Panc1 (cell line): ENCODE data around the gene CCNJL. TPM values are rescaled to one million over a fixed set of nuclear protein-coding genes. Genes with fewer than 3 reads are reported as not detected.

Experiments
- ATAC-seq: fragments of 200-7000 bp; cut with Tn5 transposase; 2 replicates; pipeline ENCODE4 v1.9.1; 2020; ENCODE audit warnings: mild to moderate bottlenecking, moderate library complexity
- BruUV-seq: library from RNA; stranded (reverse); fragments of 400-500 nt; replicated peaks from 2 replicates; lab custom pipeline; 2021; lab: Mats Ljungman, UMichigan
- CTCF ChIA-PET: fragments of 300-600 bp; sonication (Branson Sonifier 250); formaldehyde crosslinking; loops from one replicate; lab custom pipeline; 2022; ENCODE audit warnings: antibody characterized with exemption; lab: Charles Lee
- POLR2A ChIA-PET: fragments of 300-600 bp; sonication (Branson Sonifier 250); formaldehyde crosslinking; loops from one replicate; lab custom pipeline; 2022; ENCODE audit warnings: antibody characterized with exemption; lab: Charles Lee
- DNase-seq: peaks from one replicate; pipeline ENCODE4 v3.0.0-alpha.2; 2010; ENCODE audit warnings: low read depth, low spot score
- H3K27ac ChIP-seq: 2 replicates; pipeline ENCODE4 v1.5.1; 2011; ENCODE audit warnings: mild to moderate bottlenecking, low read length, inconsistent platforms
- H3K27me3 ChIP-seq: fragments of 200-500 bp; sonication (Bioruptor generic); 2 replicates; pipeline ENCODE4 v1.6.0; 2014; ENCODE audit warnings: low read length, inconsistent platforms; ENCODE audit not compliant: control insufficient read depth, insufficient read depth
- H3K36me3 ChIP-seq: fragments of 200-500 bp; sonication (Bioruptor generic); 2 replicates; pipeline ENCODE4 v1.5.1; 2014; ENCODE audit warnings: inconsistent platforms, mild to moderate bottlenecking, low read length, moderate library complexity; ENCODE audit not compliant: control insufficient read depth, insufficient read depth
- H3K4me1 ChIP-seq: 2 replicates; pipeline ENCODE4 v1.5.1; 2011; ENCODE audit warnings: inconsistent platforms, mild to moderate bottlenecking, low read length, moderate library complexity; ENCODE audit not compliant: control insufficient read depth, insufficient read depth
- H3K4me3 ChIP-seq, 2 experiments: 2 replicates each; pipeline ENCODE4 v1.5.1; 2011 to 2012; ENCODE audit warnings: low read depth in 2 of 2, low read length in 2 of 2, mild to moderate bottlenecking in 2 of 2, inconsistent platforms in 1 of 2, moderate library complexity in 1 of 2
- H3K9me3 ChIP-seq: fragments of 200-500 bp; sonication (Bioruptor generic); 2 replicates; pipeline ENCODE4 v1.5.1; 2014; ENCODE audit warnings: low read depth, mild to moderate bottlenecking, inconsistent platforms, low read length, moderate library complexity; ENCODE audit not compliant: control insufficient read depth, insufficient read depth
- POLR2AphosphoS5 ChIP-seq: IDR thresholded peaks from 2 replicates; pipeline ENCODE4 v1.6.1; 2012; ENCODE audit warnings: mild to moderate bottlenecking, low read depth, low read length, moderate library complexity
- SIN3A ChIP-seq: IDR thresholded peaks from 2 replicates; pipeline ENCODE4 v1.6.1; 2012; ENCODE audit warnings: low read depth, mild to moderate bottlenecking, low read length, moderate library complexity, borderline replicate concordance; ENCODE audit not compliant: insufficient read depth
- TCF7L2 ChIP-seq: IDR thresholded peaks from 2 replicates; pipeline ENCODE4 v1.6.1; 2011; ENCODE audit warnings: mild to moderate bottlenecking, low read depth, low read length, inconsistent platforms
- in situ Hi-C: cut with HindIII; loops from 2 replicates; pipeline ENCODE4 v1.10.0; 2016; ENCODE audit warnings: low sequenced_read_pairs, low pct_unique_long_range_greater_than_20kb
- intact Hi-C: fragments of 100-400 bp; cut with micrococcal nuclease; formaldehyde crosslinking; loops from one replicate; pipeline ENCODE4 v1.10.0; 2022; ENCODE audit not compliant: unreplicated experiment
- total RNA-seq: library from RNA; stranded (reverse); gene quantifications from one replicate; pipeline ENCODE4 v1.2.1, GENCODE V29; 2021; ENCODE audit not compliant: unreplicated experiment
- TF ChIP-seq, protein P1 (sequence below): fragments of 450-650 bp; IDR thresholded peaks from 2 replicates; pipeline ENCODE4 v1.5.1; 2017; ENCODE audit warnings: mild to moderate bottlenecking
- TF ChIP-seq, protein P2 (sequence below), 2 experiments: IDR thresholded peaks; 2 replicates each; pipeline ENCODE4 v1.6.1; 2011 to 2012; ENCODE audit warnings: low read depth in 2 of 2, control low read depth in 1 of 2, low read length in 1 of 2, mild to moderate bottlenecking in 1 of 2, moderate library complexity in 1 of 2; ENCODE audit not compliant: insufficient read depth in 1 of 2

The CCNJL gene
- total RNA-seq, 1 experiment from 2014 or later: 35.0 TPM

DNA sequence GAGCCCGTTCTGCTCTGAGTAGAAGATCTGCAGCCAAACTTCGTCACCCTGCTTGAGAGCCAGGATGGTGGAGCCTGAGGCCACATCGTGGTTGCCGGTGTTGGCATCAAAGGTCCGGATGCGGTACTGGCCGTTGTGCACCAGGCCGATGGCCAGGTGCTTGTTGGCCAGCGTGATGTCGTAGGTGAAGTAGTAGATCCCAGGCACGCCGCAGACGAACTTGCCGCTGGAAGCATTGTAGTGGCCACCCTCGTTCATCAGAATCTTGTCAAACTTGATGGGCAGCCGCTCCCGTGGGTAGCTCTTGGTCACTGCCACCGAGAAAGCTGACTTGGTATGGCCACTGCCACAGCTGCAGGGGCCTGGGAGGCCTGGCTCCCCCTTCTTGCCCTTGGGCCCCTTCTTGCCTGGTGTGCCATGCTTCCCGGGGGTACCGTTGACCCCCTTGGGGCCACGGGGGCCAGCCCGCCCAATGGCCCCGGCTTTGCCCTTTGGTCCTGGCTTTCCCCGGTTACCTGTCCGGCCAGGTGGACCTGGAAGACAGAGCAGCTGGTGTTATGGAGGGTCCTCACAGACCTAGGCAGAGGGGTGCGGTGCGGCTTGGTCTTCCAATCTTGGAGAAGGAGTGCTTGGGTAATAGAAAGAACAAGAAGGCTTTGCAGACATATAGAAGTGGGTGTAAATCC, 37.0 kb upstream of the CCNJL start:
- intact Hi-C loops: loop anchor here (5.0 kb wide), 1 partner anchor 327 kb away; no protein-coding TSS in a partner anchor
- peaks cover 4% of the 10 kb centered on the region; the same call in 1 of the 2 replicates for H3K4me1 ChIP-seq
- ATAC-seq (no peak), DNase-seq (no peak)
- POLR2A ChIA-PET: no interaction called here
- no peaks in the 10 kb centered on the region for H3K9me3 ChIP-seq
- no peaks in the 10 kb centered on the region for H3K36me3 ChIP-seq
- no peak overlapping the region for H3K27ac ChIP-seq
- no peaks in the 10 kb centered on the region for H3K27me3 ChIP-seq
- in situ Hi-C loops: no loop called here
- TF ChIP-seq POLR2AphosphoS5: no peak
- TF ChIP-seq TCF7L2: no peak
- TF ChIP-seq, protein P1, sequence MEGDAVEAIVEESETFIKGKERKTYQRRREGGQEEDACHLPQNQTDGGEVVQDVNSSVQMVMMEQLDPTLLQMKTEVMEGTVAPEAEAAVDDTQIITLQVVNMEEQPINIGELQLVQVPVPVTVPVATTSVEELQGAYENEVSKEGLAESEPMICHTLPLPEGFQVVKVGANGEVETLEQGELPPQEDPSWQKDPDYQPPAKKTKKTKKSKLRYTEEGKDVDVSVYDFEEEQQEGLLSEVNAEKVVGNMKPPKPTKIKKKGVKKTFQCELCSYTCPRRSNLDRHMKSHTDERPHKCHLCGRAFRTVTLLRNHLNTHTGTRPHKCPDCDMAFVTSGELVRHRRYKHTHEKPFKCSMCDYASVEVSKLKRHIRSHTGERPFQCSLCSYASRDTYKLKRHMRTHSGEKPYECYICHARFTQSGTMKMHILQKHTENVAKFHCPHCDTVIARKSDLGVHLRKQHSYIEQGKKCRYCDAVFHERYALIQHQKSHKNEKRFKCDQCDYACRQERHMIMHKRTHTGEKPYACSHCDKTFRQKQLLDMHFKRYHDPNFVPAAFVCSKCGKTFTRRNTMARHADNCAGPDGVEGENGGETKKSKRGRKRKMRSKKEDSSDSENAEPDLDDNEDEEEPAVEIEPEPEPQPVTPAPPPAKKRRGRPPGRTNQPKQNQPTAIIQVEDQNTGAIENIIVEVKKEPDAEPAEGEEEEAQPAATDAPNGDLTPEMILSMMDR: no peak
- TF ChIP-seq, protein P2, sequence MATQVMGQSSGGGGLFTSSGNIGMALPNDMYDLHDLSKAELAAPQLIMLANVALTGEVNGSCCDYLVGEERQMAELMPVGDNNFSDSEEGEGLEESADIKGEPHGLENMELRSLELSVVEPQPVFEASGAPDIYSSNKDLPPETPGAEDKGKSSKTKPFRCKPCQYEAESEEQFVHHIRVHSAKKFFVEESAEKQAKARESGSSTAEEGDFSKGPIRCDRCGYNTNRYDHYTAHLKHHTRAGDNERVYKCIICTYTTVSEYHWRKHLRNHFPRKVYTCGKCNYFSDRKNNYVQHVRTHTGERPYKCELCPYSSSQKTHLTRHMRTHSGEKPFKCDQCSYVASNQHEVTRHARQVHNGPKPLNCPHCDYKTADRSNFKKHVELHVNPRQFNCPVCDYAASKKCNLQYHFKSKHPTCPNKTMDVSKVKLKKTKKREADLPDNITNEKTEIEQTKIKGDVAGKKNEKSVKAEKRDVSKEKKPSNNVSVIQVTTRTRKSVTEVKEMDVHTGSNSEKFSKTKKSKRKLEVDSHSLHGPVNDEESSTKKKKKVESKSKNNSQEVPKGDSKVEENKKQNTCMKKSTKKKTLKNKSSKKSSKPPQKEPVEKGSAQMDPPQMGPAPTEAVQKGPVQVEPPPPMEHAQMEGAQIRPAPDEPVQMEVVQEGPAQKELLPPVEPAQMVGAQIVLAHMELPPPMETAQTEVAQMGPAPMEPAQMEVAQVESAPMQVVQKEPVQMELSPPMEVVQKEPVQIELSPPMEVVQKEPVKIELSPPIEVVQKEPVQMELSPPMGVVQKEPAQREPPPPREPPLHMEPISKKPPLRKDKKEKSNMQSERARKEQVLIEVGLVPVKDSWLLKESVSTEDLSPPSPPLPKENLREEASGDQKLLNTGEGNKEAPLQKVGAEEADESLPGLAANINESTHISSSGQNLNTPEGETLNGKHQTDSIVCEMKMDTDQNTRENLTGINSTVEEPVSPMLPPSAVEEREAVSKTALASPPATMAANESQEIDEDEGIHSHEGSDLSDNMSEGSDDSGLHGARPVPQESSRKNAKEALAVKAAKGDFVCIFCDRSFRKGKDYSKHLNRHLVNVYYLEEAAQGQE (IDR thresholded peaks at IDR 0.05; ENCODE audit: insufficient read depth in 1 of 2, low read depth in 2 of 2, low read length in 1 of 2): no peak
- no peak for TF ChIP-seq SIN3A
- no peak overlapping the region for H3K4me3 ChIP-seq
- BruUV-seq: no TSS peak
- CTCF ChIA-PET: interaction anchor here (0.6 kb wide), 1 partner anchor 125 kb away, joined by 4 read pairs; no protein-coding TSS in a partner anchor

DNA sequence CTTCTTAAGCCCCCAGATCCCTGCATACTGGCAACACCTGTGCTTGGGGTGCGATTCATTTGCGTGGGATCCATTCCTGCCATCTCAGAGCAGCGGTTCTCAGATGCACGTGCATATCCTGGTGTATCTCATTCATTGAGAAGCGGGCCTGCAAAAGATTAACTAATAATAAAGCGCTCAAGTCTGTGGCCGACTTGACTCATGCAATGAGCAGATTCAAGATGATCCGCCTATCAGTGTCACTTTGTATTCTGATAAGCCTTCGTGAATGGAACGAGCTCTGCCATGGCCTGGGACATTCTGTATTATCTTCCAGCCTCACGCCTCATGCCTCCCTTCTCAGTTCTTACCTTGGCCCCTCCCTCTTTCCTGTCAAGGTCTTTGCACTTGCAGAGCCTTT, 35.7 kb upstream of the CCNJL start:
- CTCF ChIA-PET: interaction anchor here (0.5 to 0.6 kb wide), 2 partner anchors 246 to 255 kb away, joined by 3 read pairs; no protein-coding TSS in a partner anchor
- DNase-seq (no peak), ATAC-seq (no peak)
- in situ Hi-C loops: no loop called here
- Histone ChIP-seq H3K36me3 (no peaks in the 10 kb centered on the region), H3K9me3 (no peaks in the 10 kb centered on the region), H3K27ac (no peak overlapping the region), H3K4me3 (no peak overlapping the region), H3K4me1 (peaks cover 4% of the 10 kb centered on the region; the same call in 1 of the 2 replicates), H3K27me3 (no peaks in the 10 kb centered on the region)
- no TSS peak for BruUV-seq
- no peak for TF ChIP-seq SIN3A
- no peak for TF ChIP-seq TCF7L2
- TF ChIP-seq, protein P2 (IDR thresholded peaks at IDR 0.05; ENCODE audit: insufficient read depth in 1 of 2, low read depth in 2 of 2, low read length in 1 of 2): no peak
- TF ChIP-seq, protein P1: no peak
- no peak for TF ChIP-seq POLR2AphosphoS5
- POLR2A ChIA-PET: no interaction called here
- intact Hi-C loops: loop anchor here (5.0 kb wide), 1 partner anchor 326 kb away; no protein-coding TSS in a partner anchor
